Loucy (cell line): ENCODE measurements around the gene LRP1-AS.

Source experiments
- H2AFZ ChIP-seq: fragments of 200-600 bp; sonication (generic); 2 replicates; pipeline ENCODE4 v1.6.0; 2016; ENCODE audit warnings: antibody characterized with exemption, mild to moderate bottlenecking, low read length, moderate library complexity
- H3F3A ChIP-seq: fragments of 200-600 bp; 2 replicates; pipeline ENCODE4 v1.6.0; 2016; ENCODE audit warnings: antibody characterized with exemption, low read depth, mild to moderate bottlenecking
- H3K27me3 ChIP-seq: fragments of 200-600 bp; sonication (generic); 2 replicates; pipeline ENCODE4 v1.6.1; 2014; ENCODE audit warnings: low read length, mild to moderate bottlenecking; ENCODE audit not compliant: insufficient read depth, poor library complexity, severe bottlenecking
- H3K36me3 ChIP-seq: fragments of 200-600 bp; sonication (generic); 2 replicates; pipeline ENCODE4 v1.6.1; 2016; ENCODE audit warnings: low read length; ENCODE audit not compliant: insufficient read depth
- H3K4me1 ChIP-seq: fragments of 200-600 bp; sonication (generic); 2 replicates; pipeline ENCODE4 v1.5.1; 2014; ENCODE audit warnings: low read length, mild to moderate bottlenecking; ENCODE audit not compliant: insufficient read depth, poor library complexity, severe bottlenecking
- H3K4me2 ChIP-seq: fragments of 200-600 bp; sonication (generic); 2 replicates; pipeline ENCODE4 v1.6.0; 2014; ENCODE audit warnings: antibody characterized with exemption, low read length, low read depth, mild to moderate bottlenecking; ENCODE audit not compliant: poor library complexity, severe bottlenecking
- H3K4me3 ChIP-seq: fragments of 200-600 bp; sonication (generic); 2 replicates; pipeline ENCODE4 v1.5.1; 2014; ENCODE audit warnings: low read length, mild to moderate bottlenecking, mixed read lengths; ENCODE audit not compliant: poor library complexity, severe bottlenecking
- H3K79me2 ChIP-seq: fragments of 200-600 bp; sonication (generic); 2 replicates; pipeline ENCODE4 v1.6.1; 2014; ENCODE audit warnings: low read length; ENCODE audit not compliant: insufficient read depth
- H3K9ac ChIP-seq: fragments of 200-600 bp; sonication (generic); 2 replicates; pipeline ENCODE4 v1.6.0; 2014; ENCODE audit warnings: mild to moderate bottlenecking, low read depth, low read length, moderate library complexity; ENCODE audit not compliant: poor library complexity, severe bottlenecking
- H3K9me2 ChIP-seq: fragments of 200-600 bp; sonication (generic); replicated peaks from 2 replicates; pipeline ENCODE4 v1.6.1; 2016; ENCODE audit warnings: low read depth, low read length, mixed read lengths
- H3K9me3 ChIP-seq: fragments of 200-600 bp; sonication (generic); 2 replicates; pipeline ENCODE4 v1.6.1; 2014; ENCODE audit warnings: mild to moderate bottlenecking, antibody characterized with exemption, low read length, low read depth; ENCODE audit not compliant: insufficient read depth
- H4K20me1 ChIP-seq: fragments of 200-600 bp; sonication (generic); 2 replicates; pipeline ENCODE4 v1.6.0; 2014; ENCODE audit warnings: antibody characterized with exemption, low read length, mild to moderate bottlenecking; ENCODE audit not compliant: insufficient read depth, poor library complexity, severe bottlenecking
- EZH2phosphoT487 ChIP-seq: fragments of 200-600 bp; IDR thresholded peaks from 2 replicates; pipeline ENCODE4 v1.6.1; 2018; ENCODE audit warnings: antibody characterized with exemption, mild to moderate bottlenecking, moderate library complexity, borderline replicate concordance
- TF ChIP-seq, protein P1 (sequence below): fragments of 200-600 bp; sonication (generic); conservative IDR thresholded peaks from 2 replicates; pipeline ENCODE4 v1.5.1; 2014; ENCODE audit warnings: mild to moderate bottlenecking, antibody characterized with exemption, low read length

LRP1-AS gene

DNA sequence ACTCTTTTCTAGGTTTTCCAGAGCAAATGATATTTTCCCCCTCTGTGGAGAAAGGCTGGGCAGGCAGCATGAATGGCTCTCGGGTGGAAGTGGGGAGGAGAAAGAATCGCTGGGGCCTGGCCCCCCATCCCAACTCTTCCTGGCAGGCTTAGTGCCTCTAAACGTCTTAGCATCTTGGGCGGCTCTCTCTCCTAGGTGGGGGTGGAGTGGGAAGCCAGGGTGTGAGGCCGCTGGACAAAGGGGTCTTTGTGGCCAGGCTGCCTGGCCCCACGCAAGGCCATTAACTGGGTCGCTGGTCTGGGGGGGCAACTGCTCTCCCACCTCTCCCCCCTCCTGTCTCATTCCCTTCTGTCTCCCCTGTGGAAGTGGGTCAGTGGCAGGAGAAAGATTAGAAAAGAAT, 4.7 kb downstream of the LRP1-AS start:
- no peak for TF ChIP-seq EZH2phosphoT487
- TF ChIP-seq, protein P1, sequence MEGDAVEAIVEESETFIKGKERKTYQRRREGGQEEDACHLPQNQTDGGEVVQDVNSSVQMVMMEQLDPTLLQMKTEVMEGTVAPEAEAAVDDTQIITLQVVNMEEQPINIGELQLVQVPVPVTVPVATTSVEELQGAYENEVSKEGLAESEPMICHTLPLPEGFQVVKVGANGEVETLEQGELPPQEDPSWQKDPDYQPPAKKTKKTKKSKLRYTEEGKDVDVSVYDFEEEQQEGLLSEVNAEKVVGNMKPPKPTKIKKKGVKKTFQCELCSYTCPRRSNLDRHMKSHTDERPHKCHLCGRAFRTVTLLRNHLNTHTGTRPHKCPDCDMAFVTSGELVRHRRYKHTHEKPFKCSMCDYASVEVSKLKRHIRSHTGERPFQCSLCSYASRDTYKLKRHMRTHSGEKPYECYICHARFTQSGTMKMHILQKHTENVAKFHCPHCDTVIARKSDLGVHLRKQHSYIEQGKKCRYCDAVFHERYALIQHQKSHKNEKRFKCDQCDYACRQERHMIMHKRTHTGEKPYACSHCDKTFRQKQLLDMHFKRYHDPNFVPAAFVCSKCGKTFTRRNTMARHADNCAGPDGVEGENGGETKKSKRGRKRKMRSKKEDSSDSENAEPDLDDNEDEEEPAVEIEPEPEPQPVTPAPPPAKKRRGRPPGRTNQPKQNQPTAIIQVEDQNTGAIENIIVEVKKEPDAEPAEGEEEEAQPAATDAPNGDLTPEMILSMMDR, result no peak
- H3F3A ChIP-seq, result no peaks in the 10 kb centered on the region
- H3K4me2 ChIP-seq, result no peak overlapping the region
- H3K9me3 ChIP-seq, result no peaks in the 10 kb centered on the region
- H2AFZ ChIP-seq, result no peak overlapping the region
- H3K36me3 ChIP-seq, result no peaks in the 10 kb centered on the region
- H3K4me3 ChIP-seq, result no peak overlapping the region
- no peaks in the 10 kb centered on the region for H3K9me2 ChIP-seq
- H3K9ac ChIP-seq, result no peak overlapping the region
- no peaks in the 10 kb centered on the region for H3K27me3 ChIP-seq
- peaks cover 26% of the 10 kb centered on the region for H3K4me1 ChIP-seq
- no peaks in the 10 kb centered on the region for H3K79me2 ChIP-seq
- no peaks in the 10 kb centered on the region for H4K20me1 ChIP-seq

DNA sequence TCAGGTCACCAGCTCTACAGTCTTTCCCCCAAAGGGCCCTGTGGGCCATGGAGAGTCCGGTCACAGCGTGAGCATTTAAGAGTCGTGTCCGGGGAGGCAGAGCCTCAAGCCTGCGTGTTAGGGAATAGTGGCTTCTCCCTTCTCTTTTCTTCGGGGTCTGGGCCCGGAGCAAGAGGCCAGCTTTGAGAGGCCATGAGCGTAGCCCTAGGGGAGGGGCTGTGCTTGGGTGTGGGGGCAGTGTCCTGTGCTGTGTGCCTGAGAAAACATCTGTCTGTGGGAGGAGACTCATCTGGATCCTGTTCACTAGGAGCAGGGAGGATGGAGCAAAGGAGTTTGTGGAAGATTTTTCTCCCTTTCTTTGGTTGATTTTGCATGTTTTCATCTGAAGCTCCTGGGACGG, 5.3 kb downstream of the LRP1-AS start:
- Histone ChIP-seq H3K79me2 (no peaks in the 10 kb centered on the region), H3K4me1 (peaks cover 20% of the 10 kb centered on the region), H4K20me1 (no peaks in the 10 kb centered on the region), H2AFZ (no peak overlapping the region), H3K36me3 (no peaks in the 10 kb centered on the region), H3K9ac (no peak overlapping the region), H3F3A (no peaks in the 10 kb centered on the region), H3K9me2 (no peaks in the 10 kb centered on the region), H3K27me3 (no peaks in the 10 kb centered on the region), H3K9me3 (no peaks in the 10 kb centered on the region), H3K4me2 (no peak overlapping the region), H3K4me3 (no peak overlapping the region)
- no peak for TF ChIP-seq EZH2phosphoT487
- TF ChIP-seq, protein P1, result no peak

DNA sequence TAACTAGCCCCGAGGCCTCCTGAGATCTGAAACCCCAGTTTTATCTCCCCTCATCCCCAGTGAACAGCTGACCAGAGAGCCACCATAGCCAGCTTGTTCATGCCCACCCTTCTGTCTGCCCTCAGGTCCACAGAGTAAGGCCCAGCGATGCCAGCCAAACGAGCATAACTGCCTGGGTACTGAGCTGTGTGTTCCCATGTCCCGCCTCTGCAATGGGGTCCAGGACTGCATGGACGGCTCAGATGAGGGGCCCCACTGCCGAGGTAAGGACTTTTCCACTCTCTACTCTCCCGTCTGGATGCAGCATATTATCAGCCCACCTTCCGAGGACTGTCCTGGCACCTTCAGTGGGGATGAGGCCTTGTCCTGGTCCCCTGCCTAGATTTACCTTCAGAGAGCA, 6.2 kb downstream of the LRP1-AS start:
- H3K9ac ChIP-seq, result no peak overlapping the region
- H3F3A ChIP-seq, result no peaks in the 10 kb centered on the region
- TF ChIP-seq, protein P1, result no peak
- TF ChIP-seq EZH2phosphoT487, result no peak
- no peaks in the 10 kb centered on the region for H3K79me2 ChIP-seq
- H3K27me3 ChIP-seq, result no peaks in the 10 kb centered on the region
- H3K9me2 ChIP-seq, result no peaks in the 10 kb centered on the region
- H3K4me2 ChIP-seq, result no peak overlapping the region
- no peaks in the 10 kb centered on the region for H4K20me1 ChIP-seq
- no peaks in the 10 kb centered on the region for H3K9me3 ChIP-seq
- no peak overlapping the region for H3K4me3 ChIP-seq
- peaks cover 12% of the 10 kb centered on the region for H3K4me1 ChIP-seq
- H3K36me3 ChIP-seq, result no peaks in the 10 kb centered on the region
- H2AFZ ChIP-seq, result no peak overlapping the region
